GM19351 (cell line): ENCODE measurements around the gene ACTN4.

Experiments used
- ATAC-seq: cut with Tn5 transposase; IDR thresholded peaks from one replicate; pipeline ENCODE4 v1.9.1; 2021; ENCODE audit warnings: mild to moderate bottlenecking, moderate library complexity; ENCODE audit not compliant: unreplicated experiment

Gene ACTN4

GRCh38 chr19:38722947-38723605, 75.6 kb downstream of the ACTN4 start:
- no peak for ATAC-seq

DNA sequence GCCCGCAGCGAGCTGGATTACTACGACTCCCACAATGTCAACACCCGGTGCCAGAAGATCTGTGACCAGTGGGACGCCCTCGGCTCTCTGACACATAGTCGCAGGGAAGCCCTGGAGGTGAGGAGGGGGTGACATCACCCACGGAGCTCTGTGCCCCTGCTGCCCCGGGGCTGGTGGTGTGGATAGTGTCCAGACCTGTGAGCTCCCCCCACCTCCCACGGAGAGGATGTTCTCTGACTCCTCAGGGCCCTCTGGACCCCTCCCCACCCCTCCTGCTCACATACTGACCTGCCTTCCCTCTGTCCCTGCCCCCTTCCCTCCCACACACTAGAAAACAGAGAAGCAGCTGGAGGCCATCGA, 76.1 kb downstream of the ACTN4 start:
- ATAC-seq: no peak

- ATAC-seq: no peak
Measured at GRCh38 chr19:38723990-38724854, 76.8 kb downstream of the ACTN4 start.

- ATAC-seq: no peak
Measured at GRCh38 chr19:38725469-38726283, 78.2 kb downstream of the ACTN4 start.

DNA sequence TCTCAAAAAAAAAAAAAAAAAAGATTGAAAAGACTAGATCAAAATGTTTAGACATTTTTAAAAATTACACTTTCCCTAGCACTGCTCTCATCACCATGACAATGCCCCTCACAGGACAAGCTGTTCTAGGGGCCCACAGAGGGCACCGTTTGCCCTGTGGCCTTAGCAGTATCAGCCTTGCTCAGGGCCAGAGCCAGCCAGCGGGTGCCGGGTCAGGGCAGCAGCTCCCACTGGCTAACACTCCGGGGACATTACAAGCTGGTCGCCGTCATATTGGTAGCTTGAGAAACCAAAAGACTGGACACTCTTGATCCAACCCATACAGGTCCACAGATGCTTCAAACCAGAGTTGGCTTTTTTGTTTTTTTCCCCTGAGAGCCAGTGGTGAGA, 78.8 kb downstream of the ACTN4 start:
- no peak for ATAC-seq

DNA sequence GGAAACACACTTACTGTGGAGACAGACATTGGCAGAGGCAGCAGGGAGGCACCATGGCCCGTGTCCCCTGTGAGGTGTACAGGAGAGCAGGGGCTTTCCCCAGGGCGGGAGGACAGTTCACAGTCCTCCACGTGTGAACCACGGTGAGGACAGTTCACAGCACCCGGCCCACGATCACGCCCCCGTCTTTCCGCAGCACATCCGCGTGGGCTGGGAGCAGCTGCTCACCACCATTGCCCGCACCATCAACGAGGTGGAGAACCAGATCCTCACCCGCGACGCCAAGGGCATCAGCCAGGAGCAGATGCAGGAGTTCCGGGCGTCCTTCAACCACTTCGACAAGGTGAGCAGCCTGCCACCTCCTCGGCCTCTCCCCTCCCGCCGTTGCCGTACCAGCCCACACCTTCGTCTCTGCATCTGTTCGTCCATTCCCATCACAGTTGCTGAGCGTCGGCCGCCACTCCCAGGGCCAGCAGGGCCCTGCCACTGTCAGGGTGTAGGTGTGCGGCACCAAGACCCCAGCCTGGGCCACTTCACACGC, 79.4 kb downstream of the ACTN4 start:
- ATAC-seq: no peak

GRCh38 chr19:38727306-38727867, 79.9 kb downstream of the ACTN4 start:
- no peak for ATAC-seq

DNA sequence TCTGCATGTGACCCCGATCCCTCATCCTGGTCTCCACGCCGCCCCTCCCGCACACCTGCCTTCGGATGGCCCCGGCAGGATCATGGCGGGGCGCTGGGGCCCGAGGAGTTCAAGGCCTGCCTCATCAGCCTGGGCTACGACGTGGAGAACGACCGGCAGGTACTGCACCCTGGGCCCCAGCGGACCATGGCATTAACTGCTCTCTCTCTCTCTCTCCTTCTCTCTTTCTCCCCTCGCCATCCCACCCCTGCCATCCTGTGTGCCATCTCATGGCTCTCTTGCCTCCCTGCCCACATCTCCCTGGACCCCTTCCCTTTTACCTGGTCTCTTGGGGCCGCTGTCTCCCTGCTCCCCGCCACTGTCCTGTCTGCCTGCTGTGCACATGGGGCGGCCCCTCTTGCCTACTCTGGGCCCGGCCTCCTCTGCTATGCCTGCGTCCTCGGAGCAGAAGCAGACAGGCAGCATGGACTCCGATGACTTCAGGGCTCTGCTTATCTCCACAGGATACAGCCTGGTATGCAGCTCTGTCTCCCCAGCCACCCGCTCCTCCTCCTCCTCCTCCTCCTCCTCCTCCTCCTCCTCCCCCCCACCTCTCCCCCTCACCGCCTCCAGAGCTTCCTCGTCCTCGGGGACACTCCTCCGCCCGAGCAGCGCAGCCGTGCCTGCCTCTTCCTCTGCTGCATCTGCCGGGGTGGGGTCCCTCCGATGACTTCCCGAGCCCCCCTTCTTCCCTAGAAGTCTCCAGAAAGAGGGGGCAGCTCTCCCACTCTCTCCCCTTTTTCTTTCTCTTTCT, 80.6 kb downstream of the ACTN4 start:
- ATAC-seq: no peak

DNA sequence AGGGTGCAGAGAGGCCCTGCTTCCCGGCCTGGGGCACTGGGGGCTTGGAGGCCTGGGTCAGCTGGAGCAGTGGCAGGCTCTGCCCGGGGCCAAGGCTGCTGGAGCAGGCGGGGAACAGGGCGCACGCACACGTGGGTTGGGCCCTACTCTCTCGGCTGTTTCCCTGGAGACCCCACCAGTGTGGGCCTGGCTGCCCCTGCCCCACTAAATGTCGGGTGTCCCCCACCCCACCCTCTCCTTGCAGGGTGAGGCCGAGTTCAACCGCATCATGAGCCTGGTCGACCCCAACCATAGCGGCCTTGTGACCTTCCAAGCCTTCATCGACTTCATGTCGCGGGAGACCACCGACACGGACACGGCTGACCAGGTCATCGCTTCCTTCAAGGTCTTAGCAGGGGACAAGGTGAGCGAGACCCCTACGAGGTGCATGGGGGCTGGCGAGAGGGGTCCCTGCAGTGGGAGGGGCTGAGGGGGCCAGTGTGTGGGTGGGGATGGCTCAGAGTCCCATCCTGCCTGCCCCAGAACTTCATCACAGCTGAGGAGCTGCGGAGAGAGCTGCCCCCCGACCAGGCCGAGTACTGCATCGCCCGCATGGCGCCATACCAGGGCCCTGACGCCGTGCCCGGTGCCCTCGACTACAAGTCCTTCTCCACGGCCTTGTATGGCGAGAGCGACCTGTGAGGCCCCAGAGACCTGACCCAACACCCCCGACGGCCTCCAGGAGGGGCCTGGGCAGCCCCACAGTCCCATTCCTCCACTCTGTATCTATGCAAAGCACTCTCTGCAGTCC, 81.5 kb downstream of the ACTN4 start:
- ATAC-seq: no peak

GRCh38 chr19:38729653-38730469, 82.4 kb downstream of the ACTN4 start:
- ATAC-seq: no peak

DNA sequence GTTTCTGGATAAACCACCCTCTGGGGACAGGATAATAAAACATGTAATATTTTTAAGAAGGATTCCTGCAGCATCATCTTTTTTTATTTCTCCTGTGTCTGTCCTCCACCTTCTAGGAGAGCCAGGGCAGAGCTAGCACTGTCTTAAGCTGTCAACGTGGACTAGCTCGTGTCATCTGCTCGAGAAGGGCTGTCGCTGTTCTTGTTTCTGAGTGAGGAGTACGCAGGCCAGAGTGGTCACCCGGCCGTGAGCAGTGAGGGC, 83.0 kb downstream of the ACTN4 start:
- no peak for ATAC-seq

- ATAC-seq: no peak
Measured at GRCh38 chr19:38730731-38731589, 83.5 kb downstream of the ACTN4 start.

GRCh38 chr19:38731654-38732301, 84.3 kb downstream of the ACTN4 start:
- no peak for ATAC-seq

DNA sequence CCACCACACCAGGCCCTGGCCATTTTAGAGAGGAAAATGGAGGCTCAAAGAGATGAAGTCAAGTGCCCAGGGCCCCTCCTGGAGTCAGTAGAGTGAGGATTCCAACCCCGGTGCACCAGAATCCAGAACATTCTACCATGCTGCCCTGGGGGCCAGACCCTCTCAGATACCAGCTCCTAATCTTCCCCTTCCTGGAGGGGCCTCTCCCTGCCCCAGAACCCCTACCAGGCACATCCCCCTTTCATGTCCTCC, 85.7 kb downstream of the ACTN4 start:
- no peak for ATAC-seq

DNA sequence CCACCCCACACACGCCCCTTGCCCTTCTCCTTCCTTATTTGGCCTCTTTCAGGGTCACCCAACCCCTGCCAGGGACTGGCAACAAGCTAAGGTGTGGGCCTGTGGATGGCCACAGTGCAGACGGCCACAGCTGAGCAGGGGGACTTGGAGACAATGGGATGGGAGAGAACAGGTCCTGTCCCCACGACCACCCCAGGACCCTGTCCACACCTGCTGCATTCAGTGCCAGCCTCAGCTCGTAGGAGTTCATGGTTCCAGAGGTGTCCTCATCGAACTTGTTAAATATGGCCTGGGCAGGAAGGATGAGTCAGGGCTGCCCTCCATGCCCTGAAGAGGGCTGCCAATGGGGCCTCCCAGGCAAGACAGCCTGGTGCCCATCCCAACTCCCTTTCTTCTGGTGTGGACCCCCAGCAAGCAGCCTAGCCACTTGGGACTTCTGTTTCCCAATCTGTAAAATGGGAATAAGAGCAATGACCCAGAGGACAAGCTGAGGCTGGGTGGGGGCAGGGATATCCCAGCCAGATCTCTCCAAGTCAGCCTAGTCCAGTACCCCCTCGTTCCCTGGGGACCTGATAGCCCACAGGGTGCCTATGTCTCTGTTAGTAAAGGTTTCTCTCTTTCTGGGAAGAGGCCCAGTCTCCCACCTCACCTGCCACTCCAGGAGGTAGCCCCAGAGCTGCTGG, 86.2 kb downstream of the ACTN4 start:
- no peak for ATAC-seq

DNA sequence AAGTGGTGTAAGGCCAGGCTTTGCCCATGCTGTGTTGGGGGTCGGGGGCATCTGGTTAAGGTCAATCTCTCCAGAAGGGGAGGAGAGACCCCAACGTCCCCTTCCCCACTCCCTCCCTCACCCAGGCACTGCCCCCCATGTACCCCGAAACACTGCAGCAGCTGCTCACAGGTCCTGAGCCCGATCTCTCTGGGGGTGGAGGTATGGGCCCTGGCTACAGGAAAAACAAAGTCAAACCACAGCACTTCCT, 86.7 kb downstream of the ACTN4 start:
- ATAC-seq: no peak

DNA sequence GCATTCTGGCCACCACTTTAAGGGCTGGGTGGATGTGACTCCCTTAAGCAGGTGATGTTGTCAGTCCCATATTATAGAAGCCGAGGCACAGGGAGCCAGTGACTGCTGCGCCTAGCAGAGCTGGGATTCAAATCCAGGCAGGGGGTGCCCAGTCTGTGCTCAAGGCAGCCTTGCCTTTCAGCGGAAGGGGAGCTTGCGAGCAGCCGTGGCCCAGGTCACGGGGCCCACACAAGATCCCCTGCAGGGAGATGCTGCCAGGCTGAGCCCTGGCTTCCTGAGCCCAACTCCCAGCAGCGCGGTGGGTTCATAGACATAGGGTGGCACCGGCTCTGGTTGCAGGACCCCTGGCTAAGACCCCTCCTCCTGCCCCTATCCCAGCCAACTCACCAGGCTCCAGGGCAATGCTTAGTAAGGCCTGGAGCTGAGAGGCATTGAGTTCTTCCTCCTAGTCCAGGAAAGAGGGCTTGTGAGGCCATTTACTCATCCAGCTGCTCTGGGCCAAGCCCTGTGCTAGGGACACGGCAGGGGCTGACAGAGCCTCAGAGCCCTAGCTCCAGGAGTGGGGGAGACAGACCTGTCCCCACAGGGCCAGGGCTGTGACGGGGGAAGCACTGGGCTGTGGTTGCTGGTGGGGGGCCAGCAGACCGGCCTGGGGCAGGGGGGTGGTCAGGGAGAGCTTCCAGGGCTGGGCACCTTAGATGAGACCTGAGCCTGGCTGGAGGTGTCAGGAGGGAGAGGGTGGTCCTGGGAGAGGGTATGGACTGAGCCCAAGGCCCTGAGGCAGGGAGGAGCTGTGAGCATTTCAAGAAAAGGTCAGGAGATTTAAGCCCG, 87.2 kb downstream of the ACTN4 start:
- no peak for ATAC-seq
